Cardiac muscle cell (in vitro differentiated cells and primary cell): ENCODE measurements around the gene LRRC4C. TPM values are rescaled to one million over a fixed set of nuclear protein-coding genes. Genes with fewer than 3 reads are reported as not detected.

ENCODE experiments used
- DNase-seq, 2 donors: peaks; one replicate each; pipeline versions ENCODE4 v3.0.0 to v3.0.0-alpha.2; 2010 to 2017; ENCODE audit warnings: low read depth in 1 of 2, low spot score in 1 of 2
- H3K27ac ChIP-seq: fragments of 200-600 bp; sonication (generic); 2 replicates; pipeline ENCODE4 v1.5.1; 2016
- H3K27me3 ChIP-seq: fragments of 200-600 bp; sonication (generic); 2 replicates; pipeline ENCODE4 v1.6.0; 2016; ENCODE audit warnings: control low read depth
- H3K36me3 ChIP-seq: fragments of 200-600 bp; sonication (generic); 2 replicates; pipeline ENCODE4 v1.5.1; 2016; ENCODE audit warnings: control low read depth
- H3K4me1 ChIP-seq: fragments of 200-600 bp; sonication (generic); 2 replicates; pipeline ENCODE4 v1.8.1; 2017; ENCODE audit warnings: low read depth, mild to moderate bottlenecking, mixed run types
- H3K4me3 ChIP-seq: fragments of 200-600 bp; sonication (generic); 2 replicates; pipeline ENCODE4 v1.5.1; 2016; ENCODE audit warnings: mild to moderate bottlenecking
- H3K9me3 ChIP-seq: fragments of 200-600 bp; sonication (generic); 2 replicates; pipeline ENCODE4 v1.5.1; 2017; ENCODE audit warnings: low read depth, mild to moderate bottlenecking, control low read depth
- polyA plus RNA-seq: library from polyadenylated mRNA; unstranded; fragments of >200 nt; fragmentation: Nextera tagmentation; extraction: Ambion mirVana; gene quantifications from 2 replicates; pipeline ENCODE4 v1.2.1, GENCODE V29; 2016
- total RNA-seq: library from RNA; depleted of rRNA; stranded (reverse); fragments of >200 nt; gene quantifications from 2 replicates; pipeline ENCODE4 v1.2.3, GENCODE V29; 2016
- TF ChIP-seq, protein P1 (sequence below): IDR thresholded peaks from 2 replicates; pipeline ENCODE4 v1.5.1; 2012; ENCODE audit warnings: low read depth, mild to moderate bottlenecking, low read length

LRRC4C gene
- total and polyA plus RNA-seq, 2 experiments from 2014 or later, result 0.66 to 0.77 TPM

DNA sequence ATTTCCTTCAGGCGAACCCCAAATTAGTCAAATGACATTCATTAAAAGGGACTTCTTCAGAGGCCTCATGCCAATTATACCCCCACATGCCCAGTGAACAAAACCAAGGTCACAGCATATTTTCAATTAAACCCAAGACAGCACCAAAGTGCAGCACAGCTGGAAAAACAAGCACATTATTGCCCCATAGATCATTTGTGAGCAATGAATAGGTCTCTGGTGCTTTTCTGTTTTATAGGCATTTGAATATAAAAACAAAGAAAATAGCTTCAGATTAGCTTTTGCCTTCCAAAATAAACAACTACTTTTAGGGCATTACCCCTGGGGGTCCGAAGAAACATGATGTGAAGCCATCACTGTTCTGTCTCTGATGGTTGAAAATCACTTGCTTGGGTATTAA is 1319.9 kb downstream of the LRRC4C start:
- Histone ChIP-seq H3K4me3 (no peak overlapping the region), H3K27ac (no peak overlapping the region), H3K36me3 (no peaks in the 10 kb centered on the region), H3K4me1 (no peaks in the 10 kb centered on the region), H3K9me3 (no peaks in the 10 kb centered on the region), H3K27me3 (no peaks in the 10 kb centered on the region)
- TF ChIP-seq, protein P1, sequence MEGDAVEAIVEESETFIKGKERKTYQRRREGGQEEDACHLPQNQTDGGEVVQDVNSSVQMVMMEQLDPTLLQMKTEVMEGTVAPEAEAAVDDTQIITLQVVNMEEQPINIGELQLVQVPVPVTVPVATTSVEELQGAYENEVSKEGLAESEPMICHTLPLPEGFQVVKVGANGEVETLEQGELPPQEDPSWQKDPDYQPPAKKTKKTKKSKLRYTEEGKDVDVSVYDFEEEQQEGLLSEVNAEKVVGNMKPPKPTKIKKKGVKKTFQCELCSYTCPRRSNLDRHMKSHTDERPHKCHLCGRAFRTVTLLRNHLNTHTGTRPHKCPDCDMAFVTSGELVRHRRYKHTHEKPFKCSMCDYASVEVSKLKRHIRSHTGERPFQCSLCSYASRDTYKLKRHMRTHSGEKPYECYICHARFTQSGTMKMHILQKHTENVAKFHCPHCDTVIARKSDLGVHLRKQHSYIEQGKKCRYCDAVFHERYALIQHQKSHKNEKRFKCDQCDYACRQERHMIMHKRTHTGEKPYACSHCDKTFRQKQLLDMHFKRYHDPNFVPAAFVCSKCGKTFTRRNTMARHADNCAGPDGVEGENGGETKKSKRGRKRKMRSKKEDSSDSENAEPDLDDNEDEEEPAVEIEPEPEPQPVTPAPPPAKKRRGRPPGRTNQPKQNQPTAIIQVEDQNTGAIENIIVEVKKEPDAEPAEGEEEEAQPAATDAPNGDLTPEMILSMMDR, result no peak
- DNase-seq, result no peak

DNA sequence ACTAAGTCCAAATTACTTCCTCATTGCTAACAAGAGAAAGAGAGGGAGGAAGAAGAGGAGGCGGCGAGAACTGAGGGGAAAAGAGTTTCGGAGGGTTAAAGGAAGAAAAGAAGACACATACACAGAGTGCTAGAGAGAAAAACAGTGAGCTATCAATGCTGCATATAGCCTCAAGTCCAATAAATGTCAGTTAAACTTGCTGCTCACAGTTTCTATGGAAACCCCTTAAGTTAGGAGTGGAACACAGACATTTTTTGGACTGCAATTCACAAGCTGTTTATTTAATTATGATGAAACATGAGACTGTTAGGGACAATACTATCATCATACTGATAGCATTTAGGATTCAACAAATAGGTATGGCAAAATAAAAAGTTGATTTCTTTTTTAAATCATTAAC is 1320.4 kb downstream of the LRRC4C start:
- Histone ChIP-seq H3K4me1 (no peaks in the 10 kb centered on the region), H3K27ac (no peak overlapping the region), H3K9me3 (no peaks in the 10 kb centered on the region), H3K4me3 (no peak overlapping the region), H3K36me3 (no peaks in the 10 kb centered on the region), H3K27me3 (no peaks in the 10 kb centered on the region)
- TF ChIP-seq, protein P1, result no peak
- no peak for DNase-seq

DNA sequence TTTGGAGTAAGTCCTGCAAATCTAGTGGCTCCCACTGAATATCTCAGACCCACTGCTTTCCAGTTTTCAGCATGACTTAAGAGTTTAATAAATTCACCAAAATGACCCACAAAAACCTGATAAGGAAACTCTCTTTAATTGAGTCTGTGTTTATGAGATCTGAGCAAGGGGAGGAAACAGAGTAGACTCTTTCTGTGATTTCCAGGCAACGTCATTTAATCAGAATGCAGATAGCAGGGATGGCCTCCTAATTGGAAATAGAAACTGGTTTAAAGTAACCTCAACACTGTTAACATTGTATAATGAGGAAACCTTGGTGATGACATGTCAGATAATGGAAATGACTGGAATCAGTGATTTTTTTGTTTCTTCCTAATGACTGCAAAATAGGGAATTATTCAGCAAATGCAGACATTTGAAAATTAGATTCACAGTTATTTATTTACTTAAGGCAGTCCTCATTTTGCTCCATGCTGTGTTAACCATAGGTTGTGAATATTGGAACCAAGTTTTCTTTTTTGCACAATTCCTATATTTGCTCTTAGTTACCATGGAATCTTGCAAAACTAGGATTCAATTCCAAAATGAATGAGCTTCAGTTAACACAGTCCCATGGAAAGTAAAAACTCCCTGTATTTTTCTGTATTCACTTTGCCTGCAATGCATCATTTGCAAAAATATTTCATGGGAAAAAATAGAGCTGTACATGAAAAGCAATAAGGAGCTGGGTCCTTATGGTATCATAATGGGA is 1324.5 kb downstream of the LRRC4C start:
- Histone ChIP-seq H3K27ac (no peak overlapping the region), H3K27me3 (no peaks in the 10 kb centered on the region), H3K36me3 (no peaks in the 10 kb centered on the region), H3K9me3 (no peaks in the 10 kb centered on the region), H3K4me3 (no peak overlapping the region), H3K4me1 (no peaks in the 10 kb centered on the region)
- DNase-seq, result no peak
- TF ChIP-seq, protein P1, result no peak

DNA sequence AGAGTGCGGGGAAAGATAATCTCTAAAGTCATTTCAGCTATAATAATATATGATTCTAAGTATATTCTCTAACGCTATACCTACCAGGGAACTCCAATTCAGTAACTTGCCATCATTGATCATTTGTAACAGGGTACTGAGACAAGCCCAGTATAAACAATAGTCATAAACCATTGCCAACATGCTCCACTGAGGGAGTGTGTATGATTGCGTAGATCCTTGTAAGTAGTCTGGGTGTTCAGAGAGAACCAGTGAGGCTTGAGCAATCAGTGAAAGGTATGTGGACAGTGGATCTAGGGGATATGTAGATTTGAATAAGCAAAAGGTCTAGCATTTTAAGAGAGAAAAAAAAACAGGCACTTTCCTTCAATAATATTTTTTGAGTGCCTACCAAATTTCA is 1326.0 kb downstream of the LRRC4C start:
- no peak for DNase-seq
- Histone ChIP-seq H3K27me3 (no peaks in the 10 kb centered on the region), H3K9me3 (no peaks in the 10 kb centered on the region), H3K27ac (no peak overlapping the region), H3K36me3 (no peaks in the 10 kb centered on the region), H3K4me3 (no peak overlapping the region), H3K4me1 (no peaks in the 10 kb centered on the region)
- TF ChIP-seq, protein P1, result no peak

DNA sequence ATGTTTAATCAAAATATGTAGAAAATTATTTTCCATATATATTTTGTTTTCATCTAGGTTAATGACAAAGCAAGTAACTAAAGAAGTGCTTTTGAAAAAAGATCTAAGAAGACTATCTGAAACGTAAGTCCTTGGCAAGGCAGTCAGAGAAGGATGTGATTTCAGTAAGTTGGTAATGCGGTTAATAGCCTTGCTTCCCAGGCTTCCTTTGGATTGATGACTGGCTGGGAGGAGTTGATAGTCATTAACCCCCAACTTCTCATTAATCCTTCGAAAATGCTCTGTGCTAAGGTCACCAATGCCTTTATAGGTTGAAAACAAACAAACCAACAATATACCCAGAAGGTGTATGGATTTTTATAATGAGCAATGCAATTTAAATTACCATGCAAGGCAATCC is 1326.5 kb downstream of the LRRC4C start:
- no peak overlapping the region for H3K4me3 ChIP-seq
- no peak for DNase-seq
- H3K27me3 ChIP-seq, result no peaks in the 10 kb centered on the region
- H3K27ac ChIP-seq, result no peak overlapping the region
- TF ChIP-seq, protein P1, result no peak
- H3K36me3 ChIP-seq, result no peaks in the 10 kb centered on the region
- H3K9me3 ChIP-seq, result no peaks in the 10 kb centered on the region
- H3K4me1 ChIP-seq, result no peaks in the 10 kb centered on the region

DNA sequence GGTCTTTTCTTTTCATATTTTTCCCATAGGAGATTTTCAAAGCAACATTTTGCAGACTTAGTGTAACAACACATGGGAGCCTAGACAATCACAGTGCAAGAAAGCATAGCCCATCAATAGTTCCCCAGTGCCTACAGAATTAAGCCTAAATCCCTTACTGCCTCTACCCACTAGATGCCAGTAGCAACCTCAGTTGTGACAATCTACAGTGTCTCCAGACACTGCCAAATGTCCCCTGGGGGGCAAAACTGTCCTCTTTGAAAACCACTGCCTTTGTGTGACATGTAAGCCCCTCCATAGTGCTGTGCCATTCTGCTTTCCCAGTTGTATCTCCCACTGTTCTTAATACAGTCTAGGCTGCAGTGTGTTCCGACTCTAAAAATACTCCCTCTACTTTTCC is 1329.0 kb downstream of the LRRC4C start:
- no peaks in the 10 kb centered on the region for H3K4me1 ChIP-seq
- TF ChIP-seq, protein P1, result no peak
- H3K36me3 ChIP-seq, result no peaks in the 10 kb centered on the region
- no peak overlapping the region for H3K4me3 ChIP-seq
- peak in 1 of 2 donors; percentile 11 for DNase-seq
- no peaks in the 10 kb centered on the region for H3K9me3 ChIP-seq
- no peak overlapping the region for H3K27ac ChIP-seq
- no peaks in the 10 kb centered on the region for H3K27me3 ChIP-seq
